Pons (tissue), 1 donor: ENCODE measurements around the gene SLC2A13.
A peak's percentile ranks its signal among the peaks of the same experiment; 100 is the strongest.

ENCODE experiments used
- DNase-seq: peaks from one replicate; pipeline ENCODE4 v3.0.0-alpha.2; 2016; ENCODE audit warnings: low spot score

SLC2A13 gene

DNA sequence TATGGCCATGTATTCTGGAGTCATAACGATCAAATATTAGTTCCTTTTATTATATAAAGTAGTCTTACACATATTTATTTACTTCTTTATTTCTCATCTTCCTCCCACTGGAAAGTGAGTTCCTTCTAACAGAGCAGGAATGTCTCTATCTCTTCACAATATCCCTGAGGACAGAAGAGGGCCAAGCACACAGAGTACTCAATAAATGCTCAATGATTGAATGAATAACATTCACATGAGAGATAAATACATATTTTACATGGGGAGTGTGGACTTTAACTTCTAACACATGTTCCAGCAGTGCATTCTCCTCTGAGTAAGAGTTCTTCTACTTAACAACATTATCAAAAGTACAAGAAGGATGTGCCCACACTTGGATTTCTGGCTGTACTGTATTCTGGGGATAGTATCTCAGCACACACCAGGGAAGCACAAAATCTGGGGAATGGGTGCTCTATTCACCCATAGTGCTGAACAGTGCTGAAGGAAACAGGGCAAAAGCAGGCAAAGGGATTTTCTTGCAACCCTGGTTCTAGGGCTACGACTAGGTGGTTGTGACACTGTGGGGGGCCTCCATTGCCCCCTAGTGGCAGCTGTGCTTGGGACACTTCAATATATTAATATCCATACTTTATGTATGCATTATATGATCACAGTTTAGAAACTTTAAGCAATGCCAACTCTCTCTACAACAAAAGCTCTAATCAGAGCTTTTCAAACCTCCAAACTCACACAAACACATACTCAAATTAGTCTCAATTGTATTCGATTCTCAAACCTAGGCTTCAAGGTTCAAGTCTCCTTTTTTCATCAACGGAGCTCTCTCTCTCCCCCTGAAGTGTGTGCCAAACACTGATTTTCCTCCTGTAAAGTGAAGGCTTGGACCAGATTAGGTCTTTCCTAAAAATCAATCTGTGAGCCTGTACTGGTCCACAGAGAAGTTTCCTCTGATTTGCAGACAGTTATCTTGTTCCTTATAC lies 115.5 kb downstream of the SLC2A13 start:
- peak; percentile 30 for DNase-seq

DNA sequence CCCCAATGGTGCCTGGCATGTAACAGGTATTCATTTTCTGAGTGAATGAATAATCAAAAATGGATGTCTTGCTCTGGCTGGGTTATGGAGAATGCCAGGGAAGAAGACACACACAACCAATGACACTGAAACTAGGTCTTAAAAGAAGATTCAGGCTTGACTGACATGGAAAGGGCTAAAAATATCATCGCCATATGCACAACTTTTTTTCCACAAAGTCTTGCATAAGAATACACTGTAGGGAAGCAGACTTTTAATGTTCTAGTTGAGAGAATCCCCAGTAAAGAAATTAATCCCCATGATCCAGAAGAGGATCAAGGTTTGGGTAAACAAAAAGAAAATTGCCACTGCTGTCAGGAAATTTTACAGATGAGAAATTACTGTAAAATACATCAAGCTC lies 116.4 kb downstream of the SLC2A13 start:
- DNase-seq = no peak

DNA sequence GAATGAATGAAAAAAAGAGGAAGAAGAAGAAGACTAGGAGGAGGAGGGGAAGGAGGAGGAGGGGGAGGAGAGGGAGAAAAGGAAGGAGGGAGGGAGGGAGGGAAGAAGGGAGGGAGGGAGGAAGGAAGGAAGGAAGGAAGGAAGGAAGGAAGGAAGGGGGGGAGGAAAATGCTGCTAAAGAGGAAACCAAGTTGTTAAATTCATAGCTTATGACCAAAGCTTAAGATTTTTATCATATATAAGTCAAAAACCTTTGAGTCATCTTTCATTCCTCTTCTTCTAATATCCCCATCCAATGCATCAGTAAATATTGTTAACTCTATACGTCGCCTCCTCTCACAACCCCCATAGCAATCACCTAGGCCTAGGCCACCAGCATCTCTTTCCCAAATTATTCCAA lies 117.3 kb downstream of the SLC2A13 start:
- no peak for DNase-seq

DNA sequence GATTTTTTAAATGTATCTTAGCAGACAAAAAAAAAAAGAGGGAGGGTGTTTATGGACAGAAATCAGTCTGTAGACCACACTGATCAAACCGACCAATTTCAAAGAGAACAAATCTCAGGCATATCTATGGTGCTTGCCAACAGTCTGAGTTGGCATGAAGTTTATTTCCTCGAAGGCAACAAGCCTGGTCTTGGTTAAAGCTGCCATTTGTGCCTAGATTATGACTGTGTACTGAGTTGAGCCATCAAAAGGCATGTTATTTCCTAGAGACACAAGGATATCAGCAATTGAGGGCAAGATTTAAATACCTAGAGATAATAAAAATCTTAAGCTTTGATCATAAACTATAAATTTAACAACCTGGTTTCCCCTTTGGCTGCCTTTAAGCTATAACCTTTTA lies 119.2 kb downstream of the SLC2A13 start:
- no peak for DNase-seq

DNA sequence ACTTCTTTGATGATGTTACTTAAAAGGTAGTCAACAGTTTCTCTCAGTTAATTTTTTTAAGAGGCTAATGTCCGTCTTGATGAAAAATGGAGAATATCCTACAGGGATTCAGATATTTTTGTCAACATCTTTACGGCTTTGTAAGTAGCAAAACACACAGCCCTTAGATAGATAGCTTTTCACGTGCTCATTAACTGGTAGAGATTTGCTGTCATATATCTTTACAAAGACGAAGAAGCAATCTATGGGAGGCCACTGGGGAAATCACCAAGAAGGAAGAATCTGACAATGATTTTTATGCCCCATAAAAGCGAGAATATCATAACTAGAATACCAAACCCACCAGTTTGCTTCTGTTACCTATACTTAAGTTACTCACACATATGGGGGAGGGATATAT lies 121.2 kb downstream of the SLC2A13 start:
- DNase-seq = no peak

DNA sequence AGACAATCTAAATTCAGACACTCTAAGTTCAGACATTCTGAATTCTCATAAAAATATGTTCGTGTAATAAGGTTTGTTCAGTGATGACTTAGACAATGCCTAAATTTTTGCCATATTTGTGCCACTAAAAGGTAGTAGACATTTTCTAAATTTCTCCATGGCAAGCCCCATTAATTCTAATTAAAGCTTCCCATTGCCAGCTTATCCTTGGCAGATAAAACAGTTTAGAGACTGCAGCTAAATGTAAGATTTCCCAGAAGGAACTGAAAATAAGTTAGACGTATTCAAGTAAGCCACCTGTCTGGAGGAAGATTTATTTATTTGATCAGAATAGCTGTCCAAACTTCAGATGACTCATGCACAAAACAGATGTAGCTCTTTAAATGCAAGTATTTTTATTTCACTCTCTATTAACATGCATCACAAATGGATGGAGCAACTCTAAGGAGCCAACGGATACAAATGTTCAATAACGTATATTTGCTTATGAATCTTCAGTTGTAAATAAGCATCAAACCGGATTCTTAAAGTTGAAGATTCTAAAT lies 130.4 kb downstream of the SLC2A13 start:
- DNase-seq = no peak

DNA sequence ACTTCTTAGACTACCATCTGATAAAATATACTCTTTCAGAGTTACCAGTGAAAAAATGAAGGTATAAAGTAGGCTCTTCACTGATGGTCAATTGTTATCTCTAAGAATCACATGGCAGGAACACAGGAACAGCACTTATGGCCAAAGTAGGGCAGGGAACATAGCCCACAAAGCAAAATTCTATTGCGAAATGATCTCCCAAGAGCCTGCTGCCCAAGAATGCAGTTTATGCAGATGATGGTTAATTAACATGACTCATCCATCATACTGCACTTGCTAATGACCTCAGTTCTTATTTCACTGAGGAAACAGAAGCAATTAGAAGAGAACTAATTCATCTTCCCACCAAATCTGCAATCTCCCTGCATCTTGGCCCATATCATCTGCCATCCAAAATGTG lies 133.8 kb downstream of the SLC2A13 start:
- no peak for DNase-seq

DNA sequence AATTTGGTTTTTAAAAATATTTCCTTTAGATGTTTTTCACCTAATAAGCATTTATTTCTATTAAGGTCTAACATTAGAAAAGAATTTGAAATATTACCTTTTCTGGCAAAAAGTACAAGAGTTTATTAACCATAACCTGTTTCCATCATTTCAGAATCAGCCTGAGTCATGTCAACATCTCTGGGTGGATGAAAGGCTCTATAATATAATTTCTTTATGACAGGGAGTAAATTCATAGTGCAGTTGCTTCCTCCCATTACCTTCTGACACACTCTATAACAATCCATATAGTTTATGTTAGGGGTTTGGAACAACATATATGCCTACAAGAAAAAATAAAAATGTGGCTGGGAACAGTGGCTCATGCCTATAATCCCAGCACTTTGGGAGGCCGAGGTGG lies 134.5 kb downstream of the SLC2A13 start:
- DNase-seq = no peak

DNA sequence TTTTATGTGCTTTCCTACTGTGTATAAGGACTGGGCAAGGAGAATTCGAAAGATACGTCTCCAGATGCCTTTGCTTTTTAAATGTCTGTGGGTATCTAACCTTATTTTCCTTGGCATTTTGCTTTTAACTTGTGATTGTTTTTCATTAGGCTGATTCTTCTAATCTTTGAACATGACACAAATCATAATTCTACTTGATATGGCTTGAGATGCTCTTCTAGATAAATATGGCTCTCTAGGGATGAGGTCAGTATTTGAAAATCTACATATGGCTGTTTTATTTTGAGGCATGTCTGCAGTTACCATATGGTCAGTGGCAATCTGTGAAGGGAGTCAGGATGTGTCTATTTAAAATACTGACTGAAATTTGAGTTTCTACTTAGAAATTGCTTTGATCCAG lies 139.2 kb downstream of the SLC2A13 start:
- DNase-seq = no peak

DNA sequence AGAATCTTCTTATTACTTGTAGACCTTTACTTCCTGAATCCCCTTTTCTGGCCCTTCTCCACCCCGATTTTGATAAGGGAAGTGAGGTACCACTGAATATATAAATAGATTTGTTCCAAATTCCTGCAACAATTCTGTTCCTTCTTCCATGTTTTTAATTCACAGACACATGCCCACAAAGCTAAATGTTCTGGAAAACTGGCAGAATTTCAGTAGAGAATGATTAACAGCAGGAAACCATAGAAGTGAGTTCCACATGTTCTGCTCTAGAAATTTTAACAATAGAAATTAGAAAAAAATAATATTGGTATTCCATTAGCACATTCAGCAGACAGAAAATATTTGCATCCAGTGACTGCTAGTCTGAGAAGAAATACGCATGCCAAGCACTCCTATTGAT lies 139.6 kb downstream of the SLC2A13 start:
- no peak for DNase-seq

DNA sequence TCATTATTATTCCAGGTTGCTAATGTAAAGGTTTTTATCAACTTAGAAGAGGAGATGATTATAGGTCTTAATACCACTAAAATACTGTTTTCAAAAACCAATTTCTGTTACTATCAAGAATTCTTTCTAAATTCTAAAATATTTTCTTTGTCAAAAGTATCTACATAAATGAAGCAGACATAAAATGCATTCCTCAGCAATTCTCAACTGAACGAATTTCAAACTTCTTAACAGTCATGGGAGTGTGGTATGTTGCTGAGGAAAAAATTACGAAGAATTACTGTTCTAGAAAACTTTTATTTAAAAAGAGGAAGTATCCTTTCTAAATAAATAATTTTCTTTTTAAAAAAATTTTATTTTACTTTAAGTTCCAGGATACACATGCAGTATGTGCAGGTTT lies 146.4 kb downstream of the SLC2A13 start:
- no peak for DNase-seq

DNA sequence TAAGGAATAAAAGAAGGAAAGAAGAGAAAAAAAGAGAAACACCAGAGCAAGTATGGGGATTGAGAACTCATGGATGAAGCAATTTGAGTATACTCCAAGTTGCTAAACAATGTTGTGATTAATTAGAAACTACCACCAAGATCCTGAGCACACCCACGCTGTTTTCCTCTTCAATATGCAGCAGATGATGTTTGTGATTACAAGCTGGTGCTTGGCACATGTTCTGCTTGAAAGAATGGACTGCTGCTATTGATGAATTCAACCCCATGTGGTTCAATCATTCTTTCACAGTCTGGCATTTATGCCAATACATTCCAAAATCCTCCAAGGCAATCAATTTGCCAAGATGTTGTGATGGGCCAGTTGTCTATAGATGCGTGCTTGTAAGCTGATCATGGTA lies 146.8 kb downstream of the SLC2A13 start:
- DNase-seq = no peak

DNA sequence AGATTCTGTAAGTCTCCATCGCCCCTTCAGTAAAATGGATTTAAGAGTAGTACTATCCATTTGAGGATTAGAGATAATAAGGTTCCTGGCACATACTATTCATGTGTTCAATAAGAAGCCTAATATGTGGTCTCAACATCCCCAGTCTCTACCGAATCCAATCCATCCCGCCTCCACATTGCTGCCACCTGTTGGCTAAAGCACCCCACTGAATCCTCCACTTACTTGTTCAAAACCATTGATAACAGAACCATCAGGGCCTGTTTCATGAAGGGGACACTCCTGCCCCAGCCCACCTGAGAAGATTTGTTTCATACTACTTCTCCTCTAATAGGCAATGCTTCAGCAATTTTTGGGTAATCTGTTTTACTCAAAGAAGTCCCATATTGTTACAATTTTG lies 147.5 kb downstream of the SLC2A13 start:
- DNase-seq = no peak

DNA sequence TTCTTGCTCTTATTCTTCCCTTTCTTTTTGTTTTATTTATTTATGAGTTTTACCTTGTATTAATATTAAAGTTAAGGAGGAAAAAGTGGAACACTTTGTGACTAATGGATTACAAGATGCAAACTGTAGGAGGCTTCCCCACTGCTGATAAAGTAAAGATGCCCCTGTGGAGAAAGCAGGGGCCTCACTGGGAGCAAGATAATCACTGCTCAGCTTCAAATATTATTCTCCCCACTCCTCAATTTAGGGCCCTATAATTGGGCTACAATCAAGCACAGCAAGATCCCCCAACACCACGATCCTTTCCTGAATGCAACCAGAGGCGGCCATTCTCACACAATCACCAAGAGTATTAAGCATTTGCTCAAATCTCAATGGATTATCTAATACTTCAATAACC lies 149.2 kb downstream of the SLC2A13 start:
- DNase-seq = no peak

DNA sequence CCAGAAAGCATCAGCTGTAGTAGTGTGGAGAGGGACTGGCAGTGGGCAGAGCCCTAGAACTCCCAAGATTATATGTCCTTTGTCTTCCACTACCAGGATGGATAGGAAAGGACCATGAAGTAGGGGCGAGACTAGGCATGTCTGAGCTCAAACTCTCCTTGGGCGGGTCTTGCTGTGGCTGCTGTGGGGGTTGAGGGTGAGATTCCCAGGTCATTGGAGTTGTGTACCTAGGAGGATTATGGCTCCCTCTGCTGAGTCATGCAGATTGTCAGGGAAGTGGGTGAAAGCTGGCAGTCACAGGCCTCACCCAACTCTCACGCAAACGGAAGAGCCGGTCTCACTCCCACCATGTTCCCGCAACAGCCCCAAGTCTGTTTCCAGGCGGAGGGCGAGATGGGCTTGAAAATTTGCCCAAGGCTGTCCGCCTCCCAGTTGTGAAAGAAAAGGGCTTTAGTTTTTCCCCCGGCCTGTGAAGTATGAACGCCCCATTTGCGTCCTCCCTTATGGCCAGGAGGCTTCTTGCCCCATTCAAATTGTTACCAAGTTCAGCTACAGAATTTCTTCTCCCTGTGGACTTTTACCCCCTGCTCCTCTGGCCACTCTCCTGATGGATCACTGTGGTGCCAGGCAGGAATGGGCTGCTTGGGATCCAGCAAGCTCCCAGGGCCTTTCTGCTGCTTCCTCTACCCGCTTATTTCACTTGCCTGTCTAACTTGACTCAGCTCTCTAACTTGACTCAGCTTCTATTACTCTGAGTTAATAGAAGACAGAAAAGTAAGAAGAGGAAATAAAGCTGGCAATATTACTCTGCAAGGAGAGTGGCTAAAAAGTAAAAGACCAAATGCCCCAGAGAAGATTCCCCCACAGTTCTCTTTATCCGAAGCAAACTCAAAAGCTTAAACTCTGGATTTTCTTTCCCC lies 159.3 kb downstream of the SLC2A13 start:
- DNase-seq = no peak

DNA sequence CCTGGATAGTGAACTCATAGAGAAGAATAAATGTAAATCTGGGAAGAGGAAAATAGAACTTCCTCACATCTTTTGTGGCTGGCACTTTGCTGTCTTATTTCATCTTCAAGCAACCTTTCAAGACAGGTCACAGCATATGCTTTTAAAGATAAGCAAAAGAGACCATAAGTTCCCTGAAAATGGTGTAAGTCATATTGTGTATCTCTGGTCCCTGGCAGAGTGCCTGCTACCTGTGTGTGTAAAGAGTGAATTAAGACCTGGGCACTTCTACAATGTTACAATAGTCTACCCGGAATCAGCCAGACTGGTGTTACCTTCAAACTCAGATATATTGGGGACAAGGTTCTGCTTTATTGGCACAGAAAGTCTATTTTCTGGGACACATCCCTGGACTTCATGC lies 168.8 kb downstream of the SLC2A13 start:
- DNase-seq = no peak

DNA sequence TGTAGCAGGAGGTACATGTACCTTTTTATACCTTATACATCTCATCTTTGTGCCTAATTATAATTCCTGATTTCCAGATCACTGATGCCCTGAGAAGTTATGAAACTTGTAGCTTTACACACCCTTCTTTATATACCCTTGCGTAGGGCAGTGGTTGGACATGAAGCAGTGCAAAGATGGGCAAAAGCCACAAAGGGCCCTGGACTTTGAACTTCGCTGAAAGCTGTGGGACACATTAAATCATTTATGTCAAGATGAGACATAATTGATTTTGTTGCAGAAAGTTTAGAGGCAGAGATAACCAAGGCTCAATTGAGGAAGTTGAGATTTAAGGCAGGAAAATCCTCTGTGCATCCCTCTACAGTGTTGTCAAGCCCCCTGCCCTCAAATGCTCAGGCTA lies 170.0 kb downstream of the SLC2A13 start:
- DNase-seq = no peak

DNA sequence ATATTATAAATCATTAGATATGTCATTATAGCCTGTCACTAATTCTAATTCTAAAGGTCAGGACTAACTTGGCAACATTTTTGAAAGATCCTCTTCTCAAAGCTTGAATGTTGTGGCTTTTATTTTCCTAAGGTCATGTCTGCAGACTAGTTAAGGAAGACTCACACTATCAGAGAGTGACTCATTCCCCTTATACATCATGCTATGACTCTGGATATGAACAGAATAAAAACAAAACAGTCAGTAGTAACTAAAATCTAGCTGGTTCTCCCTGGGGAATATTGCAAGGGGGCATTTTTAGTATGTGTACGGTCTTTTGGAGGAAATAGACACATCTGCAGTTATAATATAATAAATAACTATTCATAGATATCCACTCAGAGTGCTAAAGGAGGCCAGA lies 170.6 kb downstream of the SLC2A13 start:
- no peak for DNase-seq

DNA sequence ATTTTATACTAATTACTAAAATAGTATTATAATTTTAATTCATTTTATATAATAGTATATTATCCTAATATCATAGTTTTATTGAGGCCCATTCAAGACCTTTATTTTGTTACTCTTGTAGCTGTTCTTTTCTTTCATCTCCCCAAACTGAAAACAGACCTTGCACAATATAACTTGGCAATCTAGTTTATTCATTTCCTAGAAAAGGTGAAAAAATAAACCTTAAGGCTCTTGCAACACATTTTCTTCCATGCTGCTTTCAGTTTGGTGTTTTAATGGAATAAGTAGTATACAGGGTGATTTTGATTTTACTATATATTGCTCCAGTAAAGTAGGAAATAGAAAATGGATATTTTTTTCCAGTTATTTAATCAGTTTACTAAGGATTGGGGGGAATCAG lies 174.0 kb downstream of the SLC2A13 start:
- DNase-seq = no peak

DNA sequence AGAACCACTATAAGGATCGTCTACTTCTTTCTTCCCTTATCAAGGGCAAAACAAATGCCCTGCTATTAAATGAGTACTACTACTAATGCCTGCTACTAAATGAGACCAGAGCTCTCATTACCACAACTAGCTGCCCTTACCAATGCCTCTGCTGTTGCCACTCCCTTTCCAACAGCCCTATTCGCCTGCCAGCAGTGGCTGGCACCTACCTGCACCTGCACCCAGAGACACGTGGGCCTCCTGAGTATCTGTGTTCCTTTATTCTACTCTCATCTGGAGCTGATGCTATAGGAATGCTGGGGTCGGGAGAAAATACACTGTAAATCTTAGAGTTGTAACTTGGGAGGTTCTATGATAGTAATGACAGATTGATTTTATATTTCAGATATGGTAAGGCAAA lies 174.7 kb downstream of the SLC2A13 start:
- no peak for DNase-seq

DNA sequence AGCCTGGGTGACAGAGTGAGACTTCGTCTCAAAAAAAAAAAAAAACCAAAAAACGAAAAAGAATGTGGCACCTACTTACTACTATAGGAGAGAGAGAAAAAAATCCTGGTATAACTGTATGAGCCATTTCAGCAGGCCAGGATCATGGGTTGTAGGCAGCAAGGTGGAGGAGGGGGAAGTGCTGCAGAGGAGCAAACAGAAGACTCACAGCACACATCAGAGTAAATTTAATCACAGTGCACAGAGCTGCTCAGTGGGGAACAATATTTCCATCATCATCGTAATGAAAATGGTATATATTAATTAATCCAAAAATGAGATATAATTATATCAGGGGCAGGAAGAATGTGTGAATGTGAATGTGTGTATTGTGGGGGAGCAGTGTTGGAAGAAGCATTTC lies 175.8 kb downstream of the SLC2A13 start:
- DNase-seq = no peak

DNA sequence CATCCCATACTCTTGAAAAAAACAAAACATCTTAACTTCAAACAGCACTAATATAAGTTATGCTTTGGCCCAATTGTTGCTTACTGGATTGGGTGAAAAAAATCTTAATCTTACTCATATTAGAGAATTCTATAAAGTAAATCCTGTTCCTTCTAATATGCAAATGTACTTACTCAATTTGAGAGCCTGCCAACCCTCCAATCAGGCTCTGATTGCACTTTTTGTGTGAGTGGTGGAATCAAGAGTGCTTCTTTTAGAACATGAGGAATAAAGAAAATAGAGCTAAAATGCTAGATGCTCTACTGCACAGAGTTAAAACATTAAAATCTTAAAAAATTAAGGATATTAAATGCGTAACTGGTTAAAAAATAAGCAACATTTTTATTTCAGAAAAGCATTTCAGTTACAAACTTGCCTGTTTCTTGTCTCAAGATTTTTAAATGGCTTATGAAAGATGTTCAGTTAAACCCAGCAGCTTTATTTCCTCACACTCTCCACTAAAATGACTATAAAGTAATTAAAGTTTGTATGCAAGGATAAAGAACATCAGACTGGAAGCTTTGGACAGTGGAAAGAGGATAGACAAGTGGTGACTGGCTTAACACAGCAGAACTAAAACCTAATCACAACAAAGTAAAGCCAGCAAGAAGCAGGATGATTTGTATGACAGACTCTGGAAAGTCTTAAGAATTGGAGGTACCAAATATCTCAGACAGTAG lies 177.5 kb downstream of the SLC2A13 start:
- DNase-seq = no peak
